Panc1 (cell line): ENCODE results near the gene WWTR1. TPM values are rescaled to one million over a fixed set of nuclear protein-coding genes. Genes with fewer than 3 reads are reported as not detected.

Source experiments
- ATAC-seq: fragments of 200-7000 bp; cut with Tn5 transposase; 2 replicates; pipeline ENCODE4 v1.9.1; 2020; ENCODE audit warnings: mild to moderate bottlenecking, moderate library complexity
- BruUV-seq: library from RNA; stranded (reverse); fragments of 400-500 nt; replicated peaks from 2 replicates; lab custom pipeline; 2021; lab: Mats Ljungman, UMichigan
- CTCF ChIA-PET: fragments of 300-600 bp; sonication (Branson Sonifier 250); formaldehyde crosslinking; loops from one replicate; lab custom pipeline; 2022; ENCODE audit warnings: antibody characterized with exemption; lab: Charles Lee
- POLR2A ChIA-PET: fragments of 300-600 bp; sonication (Branson Sonifier 250); formaldehyde crosslinking; loops from one replicate; lab custom pipeline; 2022; ENCODE audit warnings: antibody characterized with exemption; lab: Charles Lee
- DNase-seq: peaks from one replicate; pipeline ENCODE4 v3.0.0-alpha.2; 2010; ENCODE audit warnings: low read depth, low spot score
- H3K27ac ChIP-seq: 2 replicates; pipeline ENCODE4 v1.5.1; 2011; ENCODE audit warnings: mild to moderate bottlenecking, low read length, inconsistent platforms
- H3K27me3 ChIP-seq: fragments of 200-500 bp; sonication (Bioruptor generic); 2 replicates; pipeline ENCODE4 v1.6.0; 2014; ENCODE audit warnings: low read length, inconsistent platforms; ENCODE audit not compliant: control insufficient read depth, insufficient read depth
- H3K36me3 ChIP-seq: fragments of 200-500 bp; sonication (Bioruptor generic); 2 replicates; pipeline ENCODE4 v1.5.1; 2014; ENCODE audit warnings: inconsistent platforms, mild to moderate bottlenecking, low read length, moderate library complexity; ENCODE audit not compliant: control insufficient read depth, insufficient read depth
- H3K4me1 ChIP-seq: 2 replicates; pipeline ENCODE4 v1.5.1; 2011; ENCODE audit warnings: inconsistent platforms, mild to moderate bottlenecking, low read length, moderate library complexity; ENCODE audit not compliant: control insufficient read depth, insufficient read depth
- H3K4me3 ChIP-seq, 2 experiments: 2 replicates each; pipeline ENCODE4 v1.5.1; 2011 to 2012; ENCODE audit warnings: low read depth in 2 of 2, low read length in 2 of 2, mild to moderate bottlenecking in 2 of 2, inconsistent platforms in 1 of 2, moderate library complexity in 1 of 2
- H3K9me3 ChIP-seq: fragments of 200-500 bp; sonication (Bioruptor generic); 2 replicates; pipeline ENCODE4 v1.5.1; 2014; ENCODE audit warnings: low read depth, mild to moderate bottlenecking, inconsistent platforms, low read length, moderate library complexity; ENCODE audit not compliant: control insufficient read depth, insufficient read depth
- POLR2AphosphoS5 ChIP-seq: IDR thresholded peaks from 2 replicates; pipeline ENCODE4 v1.6.1; 2012; ENCODE audit warnings: mild to moderate bottlenecking, low read depth, low read length, moderate library complexity
- SIN3A ChIP-seq: IDR thresholded peaks from 2 replicates; pipeline ENCODE4 v1.6.1; 2012; ENCODE audit warnings: low read depth, mild to moderate bottlenecking, low read length, moderate library complexity, borderline replicate concordance; ENCODE audit not compliant: insufficient read depth
- TCF7L2 ChIP-seq: IDR thresholded peaks from 2 replicates; pipeline ENCODE4 v1.6.1; 2011; ENCODE audit warnings: mild to moderate bottlenecking, low read depth, low read length, inconsistent platforms
- in situ Hi-C: cut with HindIII; loops from 2 replicates; pipeline ENCODE4 v1.10.0; 2016; ENCODE audit warnings: low sequenced_read_pairs, low pct_unique_long_range_greater_than_20kb
- intact Hi-C: fragments of 100-400 bp; cut with micrococcal nuclease; formaldehyde crosslinking; loops from one replicate; pipeline ENCODE4 v1.10.0; 2022; ENCODE audit not compliant: unreplicated experiment
- total RNA-seq: library from RNA; stranded (reverse); gene quantifications from one replicate; pipeline ENCODE4 v1.2.1, GENCODE V29; 2021; ENCODE audit not compliant: unreplicated experiment
- TF ChIP-seq, protein P1 (sequence below): fragments of 450-650 bp; IDR thresholded peaks from 2 replicates; pipeline ENCODE4 v1.5.1; 2017; ENCODE audit warnings: mild to moderate bottlenecking
- TF ChIP-seq, protein P2 (sequence below), 2 experiments: IDR thresholded peaks; 2 replicates each; pipeline ENCODE4 v1.6.1; 2011 to 2012; ENCODE audit warnings: low read depth in 2 of 2, control low read depth in 1 of 2, low read length in 1 of 2, mild to moderate bottlenecking in 1 of 2, moderate library complexity in 1 of 2; ENCODE audit not compliant: insufficient read depth in 1 of 2

The WWTR1 gene
- total RNA-seq, 1 experiment from 2014 or later = 298 TPM

DNA sequence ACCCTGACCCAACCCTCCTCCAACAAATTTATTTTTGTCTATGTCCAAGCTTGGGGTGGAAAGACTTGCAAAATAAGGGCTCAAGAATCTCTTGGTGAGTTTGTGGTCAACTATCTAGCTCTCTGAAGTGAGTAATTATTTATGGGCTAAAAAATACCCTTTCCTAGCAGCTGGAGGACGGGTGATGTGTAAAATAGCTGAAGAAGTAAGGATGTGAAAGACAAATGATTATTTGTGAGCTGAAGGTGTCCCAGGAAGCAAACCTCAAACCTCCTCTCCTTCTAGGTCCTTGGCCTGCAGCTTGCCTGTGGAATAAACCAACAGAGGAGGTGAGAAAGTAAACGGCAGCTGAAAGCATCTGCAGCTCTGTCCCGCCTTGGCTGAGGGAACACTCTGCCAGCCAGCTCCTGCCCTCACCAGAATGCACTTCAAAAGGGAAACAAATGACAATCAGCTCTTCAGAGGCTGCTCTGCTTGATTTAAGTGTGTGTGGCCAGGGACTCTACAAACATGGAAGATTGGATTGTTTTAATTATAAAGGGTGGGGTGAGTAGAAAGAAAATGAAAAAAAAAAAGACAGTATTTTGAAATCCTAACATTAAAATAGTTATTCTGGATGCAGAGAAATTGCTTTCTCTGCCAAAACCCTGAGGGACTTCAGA, 123.0 kb downstream of the WWTR1 start:
- intact Hi-C loops = loop anchor here (10.0 kb wide), 1 partner anchor 180 kb away; no protein-coding TSS in a partner anchor
- DNase-seq = no peak
- Histone ChIP-seq H3K36me3 (peaks cover 4% of the 10 kb centered on the region; the same call in 1 of the 2 replicates), H3K9me3 (no peaks in the 10 kb centered on the region), H3K4me3 (peak overlapping the region in 1 of 2 experiments; percentile 16; a peak in 1 of 4 replicates), H3K27me3 (no peaks in the 10 kb centered on the region), H3K27ac (peak overlapping the region; percentile 100), H3K4me1 (peaks cover 90% of the 10 kb centered on the region)
- BruUV-seq = TSS peak; percentile 6
- ChIA-PET POLR2A (interaction anchor here (0.5 kb wide), 1 partner anchor 34 kb away, joined by 4 read pairs; no protein-coding TSS in a partner anchor), CTCF (no interaction called here)
- TF ChIP-seq TCF7L2 (peak; percentile 86), SIN3A (no peak)
- ATAC-seq = peak; percentile 55
- in situ Hi-C loops = no loop called here

DNA sequence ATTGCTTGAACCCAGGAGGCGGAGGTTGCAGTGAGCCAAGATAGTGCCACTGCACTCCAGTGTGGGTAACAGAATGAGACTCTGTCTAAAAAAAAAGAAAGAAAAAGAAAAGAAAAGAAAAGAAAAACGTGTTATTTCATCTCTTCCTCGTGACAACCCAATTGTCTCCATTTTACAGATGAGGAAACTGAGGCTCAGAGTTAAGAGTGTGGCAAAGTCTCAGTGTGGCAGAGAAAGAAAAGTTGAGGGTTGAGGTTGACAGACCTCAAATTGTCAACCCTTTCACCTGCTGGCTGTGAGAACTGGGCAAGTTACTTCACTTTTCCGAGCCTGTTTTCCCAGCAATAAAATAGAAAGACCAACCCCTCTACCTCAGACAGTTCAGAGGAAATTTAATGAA, 123.7 kb downstream of the WWTR1 start:
- H3K27me3 ChIP-seq = no peaks in the 10 kb centered on the region
- in situ Hi-C loops = no loop called here
- peaks cover 8% of the 10 kb centered on the region; the same call in 1 of the 2 replicates for H3K36me3 ChIP-seq
- no TSS peak for BruUV-seq
- DNase-seq (no peak), ATAC-seq (no peak)
- ChIA-PET CTCF (no interaction called here), POLR2A (no interaction called here)
- TF ChIP-seq, protein P1, sequence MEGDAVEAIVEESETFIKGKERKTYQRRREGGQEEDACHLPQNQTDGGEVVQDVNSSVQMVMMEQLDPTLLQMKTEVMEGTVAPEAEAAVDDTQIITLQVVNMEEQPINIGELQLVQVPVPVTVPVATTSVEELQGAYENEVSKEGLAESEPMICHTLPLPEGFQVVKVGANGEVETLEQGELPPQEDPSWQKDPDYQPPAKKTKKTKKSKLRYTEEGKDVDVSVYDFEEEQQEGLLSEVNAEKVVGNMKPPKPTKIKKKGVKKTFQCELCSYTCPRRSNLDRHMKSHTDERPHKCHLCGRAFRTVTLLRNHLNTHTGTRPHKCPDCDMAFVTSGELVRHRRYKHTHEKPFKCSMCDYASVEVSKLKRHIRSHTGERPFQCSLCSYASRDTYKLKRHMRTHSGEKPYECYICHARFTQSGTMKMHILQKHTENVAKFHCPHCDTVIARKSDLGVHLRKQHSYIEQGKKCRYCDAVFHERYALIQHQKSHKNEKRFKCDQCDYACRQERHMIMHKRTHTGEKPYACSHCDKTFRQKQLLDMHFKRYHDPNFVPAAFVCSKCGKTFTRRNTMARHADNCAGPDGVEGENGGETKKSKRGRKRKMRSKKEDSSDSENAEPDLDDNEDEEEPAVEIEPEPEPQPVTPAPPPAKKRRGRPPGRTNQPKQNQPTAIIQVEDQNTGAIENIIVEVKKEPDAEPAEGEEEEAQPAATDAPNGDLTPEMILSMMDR = no peak
- intact Hi-C loops = loop anchor here (10.0 kb wide), 1 partner anchor 181 kb away; no protein-coding TSS in a partner anchor
- H3K9me3 ChIP-seq = no peaks in the 10 kb centered on the region
- H3K4me1 ChIP-seq = peaks cover 90% of the 10 kb centered on the region
- H3K27ac ChIP-seq = peak overlapping the region; percentile 100
- H3K4me3 ChIP-seq = no peak overlapping the region

DNA sequence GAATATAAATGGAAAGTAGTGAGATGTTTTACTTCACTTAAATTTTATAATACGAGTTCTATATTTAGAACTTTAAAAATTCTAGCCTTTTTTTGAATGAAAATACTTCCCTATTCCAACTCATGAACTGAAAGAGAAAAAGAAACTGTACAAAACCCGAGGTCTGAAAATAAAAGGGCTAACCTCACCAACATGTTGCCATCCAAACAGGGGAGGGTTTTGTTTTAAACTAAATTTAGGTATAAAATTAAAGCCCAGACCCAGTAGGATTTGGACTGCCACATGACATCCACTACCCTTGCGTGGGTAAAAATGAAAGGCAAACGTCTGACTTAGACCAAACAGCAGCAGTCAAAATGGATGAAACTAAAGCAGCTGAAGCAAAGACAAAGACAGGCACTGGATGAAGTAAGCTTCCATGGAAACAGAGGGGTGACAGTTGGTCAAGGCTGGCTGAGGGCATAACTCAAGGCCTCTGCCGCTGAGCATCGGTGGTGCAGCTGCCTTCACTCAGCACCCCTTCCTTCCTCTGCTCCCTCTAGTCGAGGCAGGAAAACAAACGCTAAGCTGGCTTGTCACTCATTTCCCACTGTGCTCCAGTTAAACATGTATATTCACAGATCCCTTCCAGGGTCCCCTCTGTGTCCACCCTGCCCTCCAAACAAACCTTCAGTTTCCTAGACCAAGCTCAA, 125.2 kb downstream of the WWTR1 start:
- ChIA-PET CTCF (no interaction called here), POLR2A (no interaction called here)
- no peaks in the 10 kb centered on the region for H3K27me3 ChIP-seq
- no peak overlapping the region for H3K4me3 ChIP-seq
- peak overlapping the region; percentile 100 for H3K27ac ChIP-seq
- peaks cover 90% of the 10 kb centered on the region for H3K4me1 ChIP-seq
- in situ Hi-C loops (no loop called here), intact Hi-C loops (loop anchor here (10.0 kb wide), 1 partner anchor 182 kb away; no protein-coding TSS in a partner anchor)
- ATAC-seq (0 out of 2 replicates have a peak, but pooled peaks have one; percentile 27), DNase-seq (no peak)
- no TSS peak for BruUV-seq
- peaks cover 8% of the 10 kb centered on the region; the same call in 1 of the 2 replicates for H3K36me3 ChIP-seq
- no peaks in the 10 kb centered on the region for H3K9me3 ChIP-seq
- TF ChIP-seq TCF7L2 (no peak), POLR2AphosphoS5 (no peak)
- TF ChIP-seq, protein P1 = no peak
- TF ChIP-seq, protein P2, sequence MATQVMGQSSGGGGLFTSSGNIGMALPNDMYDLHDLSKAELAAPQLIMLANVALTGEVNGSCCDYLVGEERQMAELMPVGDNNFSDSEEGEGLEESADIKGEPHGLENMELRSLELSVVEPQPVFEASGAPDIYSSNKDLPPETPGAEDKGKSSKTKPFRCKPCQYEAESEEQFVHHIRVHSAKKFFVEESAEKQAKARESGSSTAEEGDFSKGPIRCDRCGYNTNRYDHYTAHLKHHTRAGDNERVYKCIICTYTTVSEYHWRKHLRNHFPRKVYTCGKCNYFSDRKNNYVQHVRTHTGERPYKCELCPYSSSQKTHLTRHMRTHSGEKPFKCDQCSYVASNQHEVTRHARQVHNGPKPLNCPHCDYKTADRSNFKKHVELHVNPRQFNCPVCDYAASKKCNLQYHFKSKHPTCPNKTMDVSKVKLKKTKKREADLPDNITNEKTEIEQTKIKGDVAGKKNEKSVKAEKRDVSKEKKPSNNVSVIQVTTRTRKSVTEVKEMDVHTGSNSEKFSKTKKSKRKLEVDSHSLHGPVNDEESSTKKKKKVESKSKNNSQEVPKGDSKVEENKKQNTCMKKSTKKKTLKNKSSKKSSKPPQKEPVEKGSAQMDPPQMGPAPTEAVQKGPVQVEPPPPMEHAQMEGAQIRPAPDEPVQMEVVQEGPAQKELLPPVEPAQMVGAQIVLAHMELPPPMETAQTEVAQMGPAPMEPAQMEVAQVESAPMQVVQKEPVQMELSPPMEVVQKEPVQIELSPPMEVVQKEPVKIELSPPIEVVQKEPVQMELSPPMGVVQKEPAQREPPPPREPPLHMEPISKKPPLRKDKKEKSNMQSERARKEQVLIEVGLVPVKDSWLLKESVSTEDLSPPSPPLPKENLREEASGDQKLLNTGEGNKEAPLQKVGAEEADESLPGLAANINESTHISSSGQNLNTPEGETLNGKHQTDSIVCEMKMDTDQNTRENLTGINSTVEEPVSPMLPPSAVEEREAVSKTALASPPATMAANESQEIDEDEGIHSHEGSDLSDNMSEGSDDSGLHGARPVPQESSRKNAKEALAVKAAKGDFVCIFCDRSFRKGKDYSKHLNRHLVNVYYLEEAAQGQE (IDR thresholded peaks at IDR 0.05; ENCODE audit: insufficient read depth in 1 of 2, low read depth in 2 of 2, low read length in 1 of 2) = no peak
